Endodermal cell (in vitro differentiated cells): ENCODE results near the gene LPP. TPM values are rescaled to one million over a fixed set of nuclear protein-coding genes. Genes with fewer than 3 reads are reported as not detected.

Experiments
- DNase-seq: peaks from one replicate; pipeline ENCODE4 v3.0.0-alpha.2; 2017
- H3K27ac ChIP-seq: 2 replicates; pipeline ENCODE4 v1.5.1; 2013; ENCODE audit warnings: mild to moderate bottlenecking, low read depth, low read length, moderate library complexity
- H3K27me3 ChIP-seq: 2 replicates; pipeline ENCODE4 v1.6.1; 2013; ENCODE audit warnings: mild to moderate bottlenecking, low read length, moderate library complexity; ENCODE audit not compliant: insufficient read depth, control insufficient read depth, poor library complexity, severe bottlenecking
- H3K36me3 ChIP-seq: 2 replicates; pipeline ENCODE4 v1.7.0; 2013; ENCODE audit warnings: mild to moderate bottlenecking, low read length, moderate library complexity; ENCODE audit not compliant: control insufficient read depth, insufficient read depth
- H3K4me1 ChIP-seq: one replicate; pipeline ENCODE4 v1.7.0; 2013; ENCODE audit warnings: low read length; ENCODE audit not compliant: control insufficient read depth, insufficient read depth
- H3K4me3 ChIP-seq: 2 replicates; pipeline ENCODE4 v1.5.1; 2013; ENCODE audit warnings: mild to moderate bottlenecking, low read length, moderate library complexity
- H3K9ac ChIP-seq: 2 replicates; pipeline ENCODE4 v1.6.1; 2013; ENCODE audit warnings: mild to moderate bottlenecking, low read length, moderate library complexity; ENCODE audit not compliant: poor library complexity, severe bottlenecking; ENCODE audit errors: extremely low read depth
- H3K9me3 ChIP-seq: 2 replicates; pipeline ENCODE4 v1.6.1; 2013; ENCODE audit warnings: mild to moderate bottlenecking, low read length, moderate library complexity; ENCODE audit not compliant: control insufficient read depth
- H3K27ac Mint-ChIP-seq: 2 replicates; pipeline ENCODE4 v1.8.0; 2020; ENCODE audit warnings: mixed read lengths
- H3K27me3 Mint-ChIP-seq: 2 replicates; pipeline ENCODE4 v1.8.0; 2021; ENCODE audit warnings: mild to moderate bottlenecking, mixed read lengths; ENCODE audit not compliant: insufficient read depth
- H3K36me3 Mint-ChIP-seq: 2 replicates; pipeline ENCODE4 v1.8.0; 2020; ENCODE audit warnings: low read depth, mixed read lengths
- H3K4me1 Mint-ChIP-seq: 2 replicates; pipeline ENCODE4 v1.8.0; 2020; ENCODE audit warnings: mixed read lengths
- H3K4me3 Mint-ChIP-seq: 2 replicates; pipeline ENCODE4 v1.8.0; 2020; ENCODE audit warnings: mild to moderate bottlenecking, moderate library complexity, mixed read lengths
- H3K9me3 Mint-ChIP-seq: 2 replicates; pipeline ENCODE4 v1.8.0; 2020; ENCODE audit warnings: mild to moderate bottlenecking, mixed read lengths
- CTCF ChIP-seq: fragments of 200-600 bp; sonication (generic); conservative IDR thresholded peaks from 2 replicates; pipeline ENCODE4 v1.5.0; 2021; ENCODE audit warnings: antibody characterized with exemption, mild to moderate bottlenecking
- WGBS, 2 experiments: methylation state at CpG; one replicate each; pipeline versions ENCODE4 v1.1.5 to v1.1.7; 2013; ENCODE audit warnings: missing lambda C conversion rate in 2 of 2, mixed read lengths in 1 of 2; ENCODE audit not compliant: insufficient coverage in 1 of 2, insufficient read length in 1 of 2; 5-methylcytosine and 5-hydroxymethylcytosine counted together
- total RNA-seq, 2 donors: library from RNA; stranded (reverse); fragmentation: NEBNext Ultra II Directional in 1 of 2; extraction: Animal tissue kit (Norgen Biotek cat#: 25700) in 1 of 2; gene quantifications; 2 replicates in 1 of 2; 3 replicates in 1 of 2; pipeline ENCODE4 v1.2.1, GENCODE V29; 2021

LPP gene
- total RNA-seq, 2 donors from 2014 or later, result 78.0 to 105 TPM

GRCh38 chr3:188148318-188148717 is 5.6 kb upstream of the LPP start:
- Histone ChIP-seq H3K27ac (no peak overlapping the region), H3K4me3 (no peak overlapping the region), H3K4me1 (peaks cover 6% of the 10 kb centered on the region), H3K27me3 (no peaks in the 10 kb centered on the region), H3K36me3 (no peaks in the 10 kb centered on the region), H3K9ac (no peak overlapping the region), H3K9me3 (no peaks in the 10 kb centered on the region)
- Mint-ChIP-seq H3K27ac (no peak overlapping the region), H3K27me3 (peaks cover 8% of the 10 kb centered on the region), H3K9me3 (no peaks in the 10 kb centered on the region), H3K36me3 (no peaks in the 10 kb centered on the region), H3K4me3 (no peak overlapping the region), H3K4me1 (peaks cover 21% of the 10 kb centered on the region)
- 80 to 91% methylated on average over 1 of the region's 1 CpG for WGBS, 2 experiments
- no peak for TF ChIP-seq CTCF
- DNase-seq, result no peak

GRCh38 chr3:188149587-188149986 is 4.4 kb upstream of the LPP start:
- no peak for TF ChIP-seq CTCF
- 76 to 91% methylated on average over 8 to 9 of the region's 9 CpGs for WGBS, 2 experiments
- no peaks in the 10 kb centered on the region for H3K36me3 ChIP-seq
- H3K27me3 Mint-ChIP-seq, result peaks cover 8% of the 10 kb centered on the region
- H3K36me3 Mint-ChIP-seq, result no peaks in the 10 kb centered on the region
- H3K4me1 Mint-ChIP-seq, result peaks cover 25% of the 10 kb centered on the region
- H3K27ac ChIP-seq, result no peak overlapping the region
- no peaks in the 10 kb centered on the region for H3K27me3 ChIP-seq
- H3K9ac ChIP-seq, result no peak overlapping the region
- H3K9me3 ChIP-seq, result no peaks in the 10 kb centered on the region
- H3K4me3 Mint-ChIP-seq, result no peak overlapping the region
- peak; percentile 53 for DNase-seq
- H3K4me1 ChIP-seq, result peaks cover 6% of the 10 kb centered on the region
- peak overlapping the region; percentile 65 for H3K27ac Mint-ChIP-seq
- H3K4me3 ChIP-seq, result no peak overlapping the region
- no peaks in the 10 kb centered on the region for H3K9me3 Mint-ChIP-seq

GRCh38 chr3:188150982-188151381 is 3.0 kb upstream of the LPP start:
- Histone ChIP-seq H3K4me1 (peaks cover 6% of the 10 kb centered on the region), H3K27ac (no peak overlapping the region), H3K9me3 (no peaks in the 10 kb centered on the region), H3K27me3 (no peaks in the 10 kb centered on the region), H3K4me3 (no peak overlapping the region), H3K9ac (no peak overlapping the region), H3K36me3 (no peaks in the 10 kb centered on the region)
- TF ChIP-seq CTCF, result no peak
- WGBS, 2 experiments, result 98 to 100% methylated on average over 2 to 5 of the region's 6 CpGs
- no peak overlapping the region for H3K4me3 Mint-ChIP-seq
- no peaks in the 10 kb centered on the region for H3K36me3 Mint-ChIP-seq
- no peak for DNase-seq
- peaks cover 8% of the 10 kb centered on the region for H3K27me3 Mint-ChIP-seq
- no peak overlapping the region for H3K27ac Mint-ChIP-seq
- H3K9me3 Mint-ChIP-seq, result no peaks in the 10 kb centered on the region
- peaks cover 35% of the 10 kb centered on the region for H3K4me1 Mint-ChIP-seq
